Kidney (tissue), 14 donors: ENCODE results near the gene HOXD4. TPM values are rescaled to one million over a fixed set of nuclear protein-coding genes. Genes with fewer than 3 reads are reported as not detected.

Experiments used
- DNase-seq, 5 donors: peaks; one replicate each; pipeline ENCODE4 v3.0.0-alpha.2; 2013 to 2020
- FAIRE-seq: peaks from 2 replicates; lab custom pipeline; 2012; peaks lifted over from hg19 to GRCh38; lab: Jason Lieb, UNC
- H3K27ac ChIP-seq, 2 donors: one replicate each; pipeline ENCODE4 v1.7.0; 2013; ENCODE audit warnings: low read depth in 2 of 2, low read length in 2 of 2, inconsistent platforms in 1 of 2
- H3K27me3 ChIP-seq: one replicate; pipeline ENCODE4 v1.7.1; 2013; ENCODE audit warnings: low read length, inconsistent platforms; ENCODE audit not compliant: control insufficient read depth, insufficient read depth
- H3K36me3 ChIP-seq, 3 donors: one replicate each; pipeline versions ENCODE4 v1.7.0 to v1.7.1; 2013; ENCODE audit warnings: low read length in 3 of 3, control low read depth in 1 of 3, inconsistent platforms in 1 of 3; ENCODE audit not compliant: insufficient read depth in 3 of 3, control insufficient read depth in 2 of 3
- H3K4me1 ChIP-seq, 3 donors: one replicate each; pipeline versions ENCODE4 v1.7.0 to v1.7.1; 2013; ENCODE audit warnings: low read length in 3 of 3, inconsistent platforms in 1 of 3, low read depth in 1 of 3; ENCODE audit not compliant: control insufficient read depth in 2 of 3, insufficient read depth in 2 of 3
- H3K4me3 ChIP-seq, 3 donors: one replicate each; pipeline versions ENCODE4 v1.7.0 to v1.8.1; 2013; ENCODE audit warnings: low read length in 3 of 3, control low read depth in 1 of 3, inconsistent platforms in 1 of 3
- H3K9ac ChIP-seq, 3 donors: one replicate each; pipeline versions ENCODE4 v1.7.0 to v1.7.1; 2013; ENCODE audit warnings: low read length in 3 of 3, control low read depth in 1 of 3, inconsistent platforms in 1 of 3
- H3K9me3 ChIP-seq, 3 donors: one replicate each; pipeline versions ENCODE4 v1.7.0 to v1.7.1; 2013; ENCODE audit warnings: low read length in 3 of 3, control low read depth in 1 of 3, inconsistent platforms in 1 of 3; ENCODE audit not compliant: control insufficient read depth in 2 of 3, insufficient read depth in 1 of 3
- CTCF ChIP-seq: IDR thresholded peaks from 3 replicates; pipeline ENCODE4 v1.5.1; 2012; ENCODE audit warnings: mild to moderate bottlenecking, moderate library complexity, borderline replicate concordance; ENCODE audit not compliant: insufficient read depth; ENCODE audit errors: extremely low read depth
- intact Hi-C: fragments of 100-400 bp; cut with DNase I; formaldehyde crosslinking; loops from one replicate; pipeline ENCODE4 v1.11.1; 2022
- polyA plus RNA-seq: library from polyadenylated mRNA; stranded (reverse); fragments of 350-450 nt; fragmentation: Illumina TruSeq; extraction: RNeasy Lipid Tissue Mini Kit (QIAGEN cat#74804); gene quantifications from one replicate; pipeline ENCODE4 v1.2.3, GENCODE V29; 2014; ENCODE audit warnings: low read depth, low replicate concordance; ENCODE audit not compliant: insufficient read depth
- total RNA-seq: library from RNA; stranded (reverse); fragmentation: NEBNext Ultra II Directional; extraction: Animal tissue kit (Norgen Biotek cat#: 25700); gene quantifications from one replicate; pipeline ENCODE4 v1.2.1, GENCODE V29; 2021
- donor health status: control.
- donor health status: control.
- donor health status: control.
- donor health status: control.
- donor health status: control.
- donor health status: DM: yes; HTN: yes; CAD: no.
- donor health status: Normal renal cell carcinoma (clear cell type).

Gene HOXD4
- total and polyA plus RNA-seq, 2 donors from 2014 or later, result 12.1 to 27.8 TPM

- H3K9ac ChIP-seq, result peak overlapping the region in 1 of 3 donors; percentile 43
- no peak for FAIRE-seq
- intact Hi-C loops, result loop anchor here (10.0 kb wide), 2 partner anchors 309 to 409 kb away; no protein-coding TSS in a partner anchor
- peak overlapping the region; percentile 3 to 71 for H3K27ac ChIP-seq
- DNase-seq, result peak in 1 of 5 donors; percentile 49
- no peaks in the 10 kb centered on the region for H3K9me3 ChIP-seq
- H3K4me3 ChIP-seq, result peak overlapping the region in 1 of 3 donors; percentile 47
- peaks cover 15 to 30% (median 20%) of the 10 kb centered on the region in 3 donors for H3K4me1 ChIP-seq
- TF ChIP-seq CTCF, result no peak
- H3K36me3 ChIP-seq, result no peaks in the 10 kb centered on the region
- no peaks in the 10 kb centered on the region for H3K27me3 ChIP-seq
These were observed 6.0 kb upstream of the HOXD4 start for GRCh38 chr2:176145085-176145969.

GRCh38 chr2:176146101-176146500, 5.2 kb upstream of the HOXD4 start:
- Histone ChIP-seq H3K4me1 (peaks cover 15 to 26% (median 17%) of the 10 kb centered on the region in 3 donors), H3K36me3 (no peaks in the 10 kb centered on the region), H3K27me3 (no peaks in the 10 kb centered on the region), H3K4me3 (peak overlapping the region; percentile 23 to 61 (median 47)), H3K27ac (peak overlapping the region; percentile 64 to 71), H3K9ac (peak overlapping the region; percentile 40 to 49 (median 43)), H3K9me3 (no peaks in the 10 kb centered on the region)
- FAIRE-seq (no peak), DNase-seq (peak in 4 of 5 donors; percentile 69 to 92 (median 86))
- intact Hi-C loops, result loop anchor here (10.0 kb wide), 2 partner anchors 309 to 409 kb away; no protein-coding TSS in a partner anchor
- TF ChIP-seq CTCF, result no peak

- Histone ChIP-seq H3K27me3 (no peaks in the 10 kb centered on the region), H3K4me3 (peak overlapping the region; percentile 32 to 61 (median 47)), H3K27ac (peak overlapping the region; percentile 64 to 81), H3K4me1 (peaks cover 12 to 24% (median 15%) of the 10 kb centered on the region in 3 donors), H3K9ac (peak overlapping the region; percentile 40 to 49 (median 43)), H3K36me3 (no peaks in the 10 kb centered on the region), H3K9me3 (no peaks in the 10 kb centered on the region)
- FAIRE-seq (no peak), DNase-seq (no peak)
- intact Hi-C loops, result loop anchor here (10.0 kb wide), 2 partner anchors 308 to 408 kb away; no protein-coding TSS in a partner anchor
- no peak for TF ChIP-seq CTCF
These were observed 4.7 kb upstream of the HOXD4 start for GRCh38 chr2:176146645-176147044.
